ENCODE measurements around the gene TEK.

Gene TEK

DNA sequence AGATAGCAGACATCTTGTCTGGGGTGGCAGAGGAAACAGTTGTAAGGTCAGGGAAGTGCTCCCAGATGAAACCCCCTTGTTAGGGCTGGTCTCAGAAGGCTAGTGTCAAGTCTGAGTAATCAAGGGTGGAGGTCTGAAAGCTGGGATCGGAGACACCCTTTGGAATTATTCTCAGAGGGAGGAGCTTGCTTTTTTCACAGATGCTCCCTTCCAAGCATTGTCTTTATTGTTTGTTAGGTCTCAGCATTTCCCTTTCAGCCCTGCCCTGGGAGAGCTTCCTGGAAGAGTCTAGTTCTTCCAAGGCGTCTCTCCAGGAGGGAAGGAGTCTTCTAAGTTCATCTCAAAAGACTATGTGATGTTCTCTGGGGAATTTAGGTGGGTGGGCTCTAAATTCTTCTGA lies 3.2 kb downstream of the TEK start:
- Histone ChIP-seq H3K27me3 (ENCODE audit: insufficient read depth, low read depth) (no peaks in the 10 kb centered on the region), H3K36me3 (ENCODE audit: insufficient read depth) (no peaks in the 10 kb centered on the region), H3K79me2 (ENCODE audit: insufficient read depth, low read depth) (no peaks in the 10 kb centered on the region; the same call in 1 of the 2 replicates), H3K4me1 (ENCODE audit: low read depth, poor library complexity, severe bottlenecking) (no peaks in the 10 kb centered on the region), H2AFZ (ENCODE audit: low read depth) (no peak overlapping the region), H3K9ac (no peak overlapping the region), H3K27ac (no peak overlapping the region), H3K4me2 (no peak overlapping the region), H4K20me1 (ENCODE audit: insufficient read depth) (no peaks in the 10 kb centered on the region), H3K4me3 (IDR thresholded peaks at IDR 0.05; ENCODE audit: insufficient read depth, low read depth, low read length) (no peak overlapping the region)
- TF ChIP-seq, protein P1, sequence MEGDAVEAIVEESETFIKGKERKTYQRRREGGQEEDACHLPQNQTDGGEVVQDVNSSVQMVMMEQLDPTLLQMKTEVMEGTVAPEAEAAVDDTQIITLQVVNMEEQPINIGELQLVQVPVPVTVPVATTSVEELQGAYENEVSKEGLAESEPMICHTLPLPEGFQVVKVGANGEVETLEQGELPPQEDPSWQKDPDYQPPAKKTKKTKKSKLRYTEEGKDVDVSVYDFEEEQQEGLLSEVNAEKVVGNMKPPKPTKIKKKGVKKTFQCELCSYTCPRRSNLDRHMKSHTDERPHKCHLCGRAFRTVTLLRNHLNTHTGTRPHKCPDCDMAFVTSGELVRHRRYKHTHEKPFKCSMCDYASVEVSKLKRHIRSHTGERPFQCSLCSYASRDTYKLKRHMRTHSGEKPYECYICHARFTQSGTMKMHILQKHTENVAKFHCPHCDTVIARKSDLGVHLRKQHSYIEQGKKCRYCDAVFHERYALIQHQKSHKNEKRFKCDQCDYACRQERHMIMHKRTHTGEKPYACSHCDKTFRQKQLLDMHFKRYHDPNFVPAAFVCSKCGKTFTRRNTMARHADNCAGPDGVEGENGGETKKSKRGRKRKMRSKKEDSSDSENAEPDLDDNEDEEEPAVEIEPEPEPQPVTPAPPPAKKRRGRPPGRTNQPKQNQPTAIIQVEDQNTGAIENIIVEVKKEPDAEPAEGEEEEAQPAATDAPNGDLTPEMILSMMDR (conservative IDR thresholded peaks at IDR 0.05; ENCODE audit: low read depth, low read length): no peak

- Histone ChIP-seq H3K79me2 (ENCODE audit: insufficient read depth, low read depth) (no peaks in the 10 kb centered on the region; the same call in 1 of the 2 replicates), H4K20me1 (ENCODE audit: insufficient read depth) (no peaks in the 10 kb centered on the region), H3K4me2 (no peak overlapping the region), H3K9ac (no peak overlapping the region), H2AFZ (ENCODE audit: low read depth) (no peak overlapping the region), H3K4me1 (ENCODE audit: low read depth, poor library complexity, severe bottlenecking) (no peaks in the 10 kb centered on the region), H3K36me3 (ENCODE audit: insufficient read depth) (no peaks in the 10 kb centered on the region), H3K4me3 (IDR thresholded peaks at IDR 0.05; ENCODE audit: insufficient read depth, low read depth, low read length) (no peak overlapping the region), H3K27me3 (ENCODE audit: insufficient read depth, low read depth) (no peaks in the 10 kb centered on the region), H3K27ac (no peak overlapping the region)
- TF ChIP-seq, protein P1 (conservative IDR thresholded peaks at IDR 0.05; ENCODE audit: low read depth, low read length): no peak
These were observed 8.6 kb downstream of the TEK start for GRCh38 chr9:27117489-27118135.

DNA sequence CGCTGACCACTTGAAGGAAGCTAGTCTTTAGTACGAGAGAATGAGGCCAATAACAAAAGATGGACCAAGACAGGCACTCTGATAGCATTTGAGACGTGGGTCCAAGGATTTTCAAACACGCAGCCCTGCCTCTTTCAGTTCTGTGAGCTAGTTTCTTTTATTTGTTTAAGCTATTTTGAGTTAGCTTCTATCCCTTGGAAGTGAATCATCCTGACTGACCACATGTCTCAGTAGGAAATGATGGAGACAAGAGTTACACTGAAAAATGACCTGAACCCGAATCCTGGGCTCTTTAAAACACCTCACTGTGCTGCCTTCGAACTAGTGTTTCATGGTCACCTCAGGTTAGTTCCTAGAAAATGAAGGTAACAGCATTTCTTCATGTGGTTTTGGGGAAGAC lies 9.9 kb downstream of the TEK start:
- H3K4me2 ChIP-seq: no peak overlapping the region
- H3K79me2 ChIP-seq (ENCODE audit: insufficient read depth, low read depth): no peaks in the 10 kb centered on the region; the same call in 1 of the 2 replicates
- no peaks in the 10 kb centered on the region for H3K36me3 ChIP-seq (ENCODE audit: insufficient read depth)
- H2AFZ ChIP-seq (ENCODE audit: low read depth): no peak overlapping the region
- H3K4me1 ChIP-seq (ENCODE audit: low read depth, poor library complexity, severe bottlenecking): no peaks in the 10 kb centered on the region
- no peaks in the 10 kb centered on the region for H3K27me3 ChIP-seq (ENCODE audit: insufficient read depth, low read depth)
- TF ChIP-seq, protein P1 (conservative IDR thresholded peaks at IDR 0.05; ENCODE audit: low read depth, low read length): no peak
- no peak overlapping the region for H3K9ac ChIP-seq
- no peaks in the 10 kb centered on the region for H4K20me1 ChIP-seq (ENCODE audit: insufficient read depth)
- H3K27ac ChIP-seq: no peak overlapping the region
- H3K4me3 ChIP-seq (IDR thresholded peaks at IDR 0.05; ENCODE audit: insufficient read depth, low read depth, low read length): no peak overlapping the region

DNA sequence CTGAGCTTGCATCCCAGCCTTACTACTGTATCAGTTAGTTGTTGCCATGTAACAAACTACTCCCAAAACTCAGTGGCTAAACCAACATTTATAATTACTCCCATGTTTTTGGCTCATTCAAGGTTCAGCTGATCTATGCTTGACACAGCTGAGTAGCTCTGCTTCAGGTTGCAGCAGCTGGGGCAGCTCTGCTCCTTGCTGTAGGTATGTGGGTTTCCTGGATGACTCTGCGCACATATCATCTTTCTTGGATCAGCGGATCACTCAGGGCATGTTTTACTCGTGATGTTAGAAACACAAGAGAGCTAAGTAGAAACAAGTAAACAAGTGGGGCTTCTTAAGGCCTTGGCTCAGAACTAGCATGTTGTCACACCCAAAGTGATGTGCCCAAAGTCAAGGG lies 15.1 kb downstream of the TEK start:
- no peaks in the 10 kb centered on the region for H3K4me1 ChIP-seq (ENCODE audit: low read depth, poor library complexity, severe bottlenecking)
- no peak overlapping the region for H3K27ac ChIP-seq
- H2AFZ ChIP-seq (ENCODE audit: low read depth): no peak overlapping the region
- H4K20me1 ChIP-seq (ENCODE audit: insufficient read depth): no peaks in the 10 kb centered on the region
- H3K36me3 ChIP-seq (ENCODE audit: insufficient read depth): no peaks in the 10 kb centered on the region
- no peaks in the 10 kb centered on the region for H3K27me3 ChIP-seq (ENCODE audit: insufficient read depth, low read depth)
- no peaks in the 10 kb centered on the region for H3K79me2 ChIP-seq (ENCODE audit: insufficient read depth, low read depth)
- TF ChIP-seq, protein P1 (conservative IDR thresholded peaks at IDR 0.05; ENCODE audit: low read depth, low read length): no peak
- H3K4me2 ChIP-seq: no peak overlapping the region
- H3K4me3 ChIP-seq (IDR thresholded peaks at IDR 0.05; ENCODE audit: insufficient read depth, low read depth, low read length): no peak overlapping the region
- no peak overlapping the region for H3K9ac ChIP-seq

Measured in KMS-11 (cell line).